ENCODE data around the gene SCYL2.
"Not testable (repeated sequence)": the region's sequence is repeated elsewhere in the genome, so short reads cannot be mapped to it uniquely, and the experiment has no call there.

SCYL2 gene

GRCh38 chr12:100254876-100255275 lies 12.1 kb upstream of the SCYL2 start:
- in situ Hi-C loops (cut with MboI; ENCODE audit: low sequenced_read_pairs) = no loop called here

- in situ Hi-C loops (cut with MboI; ENCODE audit: low sequenced_read_pairs) = no loop called here
These were observed 8.8 kb upstream of the SCYL2 start for GRCh38 chr12:100258127-100258526.

GRCh38 chr12:100263131-100263530 lies 3.8 kb upstream of the SCYL2 start:
- in situ Hi-C loops (cut with MboI; ENCODE audit: low sequenced_read_pairs) = no loop called here

GRCh38 chr12:100265107-100265506 lies 1.9 kb upstream of the SCYL2 start:
- in situ Hi-C loops (cut with MboI; ENCODE audit: low sequenced_read_pairs) = not testable (repeated sequence)

GRCh38 chr12:100265732-100266584 lies 1.0 kb upstream of the SCYL2 start:
- in situ Hi-C loops (cut with MboI; ENCODE audit: low sequenced_read_pairs) = no loop called here

- in situ Hi-C loops (cut with MboI; ENCODE audit: low sequenced_read_pairs) = no loop called here
These were observed 467 bp upstream of the SCYL2 start for GRCh38 chr12:100266585-100266834.

GRCh38 chr12:100267603-100268281 lies 765 bp downstream of the SCYL2 start:
- in situ Hi-C loops (cut with MboI; ENCODE audit: low sequenced_read_pairs) = no loop called here

GRCh38 chr12:100268835-100269564 lies 2.0 kb downstream of the SCYL2 start:
- in situ Hi-C loops (cut with MboI; ENCODE audit: low sequenced_read_pairs) = no loop called here

GRCh38 chr12:100273782-100274181 lies 6.8 kb downstream of the SCYL2 start:
- in situ Hi-C loops (cut with MboI; ENCODE audit: low sequenced_read_pairs) = no loop called here

- in situ Hi-C loops (cut with MboI; ENCODE audit: low sequenced_read_pairs) = no loop called here
These were observed 7.3 kb downstream of the SCYL2 start for GRCh38 chr12:100274291-100274690.

GRCh38 chr12:100279159-100279558 lies 12.2 kb downstream of the SCYL2 start:
- in situ Hi-C loops (cut with MboI; ENCODE audit: low sequenced_read_pairs) = no loop called here

- in situ Hi-C loops (cut with MboI; ENCODE audit: low sequenced_read_pairs) = no loop called here
These were observed 12.7 kb downstream of the SCYL2 start for GRCh38 chr12:100279607-100280244.

GRCh38 chr12:100284556-100284955 lies 17.6 kb downstream of the SCYL2 start:
- in situ Hi-C loops (cut with MboI; ENCODE audit: low sequenced_read_pairs) = not testable (repeated sequence)

GRCh38 chr12:100289038-100289437 lies 22.1 kb downstream of the SCYL2 start:
- in situ Hi-C loops (cut with MboI; ENCODE audit: low sequenced_read_pairs) = no loop called here

GRCh38 chr12:100290016-100290415 lies 23.0 kb downstream of the SCYL2 start:
- in situ Hi-C loops (cut with MboI; ENCODE audit: low sequenced_read_pairs) = no loop called here

GRCh38 chr12:100293017-100293416 lies 26.0 kb downstream of the SCYL2 start:
- in situ Hi-C loops (cut with MboI; ENCODE audit: low sequenced_read_pairs) = no loop called here

GRCh38 chr12:100294366-100294765 lies 27.4 kb downstream of the SCYL2 start:
- in situ Hi-C loops (cut with MboI; ENCODE audit: low sequenced_read_pairs) = not testable (repeated sequence)

- in situ Hi-C loops (cut with MboI; ENCODE audit: low sequenced_read_pairs) = no loop called here
These were observed 29.0 kb downstream of the SCYL2 start for GRCh38 chr12:100295764-100296555.

- in situ Hi-C loops (cut with MboI; ENCODE audit: low sequenced_read_pairs) = no loop called here
These were observed 35.1 kb downstream of the SCYL2 start for GRCh38 chr12:100302081-100302480.

GRCh38 chr12:100303831-100304230 lies 36.9 kb downstream of the SCYL2 start:
- in situ Hi-C loops (cut with MboI; ENCODE audit: low sequenced_read_pairs) = no loop called here

- in situ Hi-C loops (cut with MboI; ENCODE audit: low sequenced_read_pairs) = not testable (repeated sequence)
These were observed 37.4 kb downstream of the SCYL2 start for GRCh38 chr12:100304334-100304733.

Data from HL-60/S4 treated with retinoic acid at 250 ng/mL for 4 days and 3 days (cell line).